Measurements from ENCODE around the gene ENO2.

- no peak for TF ChIP-seq CTCF (IDR thresholded peaks at IDR 0.05)
- no peak for TF ChIP-seq POLR2A (IDR thresholded peaks at IDR 0.05)
Measured at GRCh38 chr12:6941782-6942181, 27.4 kb downstream of the ENO2 start.
